M059J (cell line): ENCODE results near the gene PSORS1C2. TPM values are rescaled to one million over a fixed set of nuclear protein-coding genes. Genes with fewer than 3 reads are reported as not detected.

Experiments used
- DNase-seq: peaks from one replicate; pipeline ENCODE4 v3.0.0-alpha.2; 2012; ENCODE audit warnings: low read depth
- total RNA-seq: library from RNA; depleted of rRNA; stranded (reverse); fragments of >200 nt; shearing (Covaris generic); gene quantifications from 2 replicates; pipeline ENCODE4 v1.2.3, GENCODE V29; 2014

PSORS1C2 gene
- total RNA-seq, 1 experiment from 2014 or later = not detected

DNA sequence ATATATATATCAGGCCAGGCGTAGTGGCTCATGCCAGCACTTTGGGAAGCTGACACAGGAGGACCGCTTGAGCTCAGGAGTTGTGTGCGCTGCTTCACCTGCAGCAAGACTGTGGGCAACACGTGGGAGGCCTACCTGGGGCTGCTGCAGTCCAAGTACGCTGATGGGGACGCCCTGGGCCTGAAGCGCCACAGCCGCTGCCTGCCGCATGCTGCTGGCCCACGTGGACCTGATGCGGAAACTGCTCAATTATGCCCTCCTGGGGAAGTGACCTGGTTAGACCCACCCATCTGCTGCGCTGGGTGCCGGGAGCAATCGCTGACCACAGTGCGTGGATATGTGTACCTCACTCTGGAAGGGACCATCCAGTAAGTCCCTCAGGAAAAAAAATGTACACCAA, 1.8 kb upstream of the PSORS1C2 start:
- DNase-seq = no peak

DNA sequence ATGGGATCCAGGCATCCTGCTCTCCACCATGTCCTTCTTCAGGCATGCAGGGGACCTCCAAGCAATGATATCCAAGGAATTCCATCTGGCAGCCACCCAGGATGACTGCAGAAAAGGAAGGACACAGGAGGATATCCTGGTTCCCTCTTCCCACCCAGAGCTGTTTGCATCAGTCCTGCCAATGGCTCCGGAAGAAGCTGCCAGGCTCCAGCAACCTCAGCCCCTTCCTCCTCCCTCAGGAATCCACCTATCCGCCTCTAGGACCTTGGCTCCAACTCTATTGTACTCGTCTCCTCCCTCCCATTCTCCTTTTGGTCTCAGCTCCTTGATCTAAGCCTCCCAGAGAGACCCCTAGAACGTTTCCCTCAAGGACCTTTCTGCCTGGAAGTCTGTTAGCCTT, 733 bp upstream of the PSORS1C2 start:
- peak; percentile 53 for DNase-seq

DNA sequence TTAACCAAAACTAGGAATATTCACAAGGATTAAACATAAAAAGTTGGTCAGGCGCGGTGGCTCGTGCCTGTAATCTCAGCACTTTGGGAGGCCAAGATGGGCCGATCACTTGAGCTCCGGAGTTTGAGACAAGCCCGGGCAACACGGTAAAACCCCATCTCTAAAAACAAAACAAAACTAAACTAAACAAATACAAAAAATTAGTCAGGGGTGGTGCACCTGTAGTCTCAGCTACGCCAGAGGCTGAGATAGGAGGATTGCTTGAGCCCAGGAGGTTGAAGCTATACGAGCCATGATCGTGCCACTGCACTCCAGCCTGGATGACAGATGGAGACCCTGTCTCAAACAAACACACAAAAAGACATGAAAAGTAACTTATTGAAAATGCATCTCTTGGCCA, 3.2 kb downstream of the PSORS1C2 start:
- DNase-seq = no peak

DNA sequence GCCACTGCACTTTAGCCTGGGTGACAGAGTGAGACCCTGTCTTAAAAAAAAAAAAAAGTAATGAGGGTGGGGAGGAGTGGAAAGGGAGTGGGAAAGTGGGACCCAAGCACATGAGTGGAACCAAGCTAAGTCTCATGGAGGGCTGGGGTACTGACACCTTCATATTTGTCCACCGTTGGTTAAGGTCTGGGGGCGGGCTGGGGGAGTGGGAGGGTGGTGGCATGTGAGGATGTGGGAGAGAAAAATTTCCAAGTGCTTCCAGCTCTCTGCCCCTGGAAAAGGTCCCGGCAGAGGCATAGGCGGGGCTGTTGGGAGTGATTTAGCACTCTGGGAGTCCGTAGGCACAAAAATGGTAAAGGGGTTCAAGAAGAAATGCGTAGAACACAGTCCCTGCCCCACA, 6.1 kb downstream of the PSORS1C2 start:
- no peak for DNase-seq

DNA sequence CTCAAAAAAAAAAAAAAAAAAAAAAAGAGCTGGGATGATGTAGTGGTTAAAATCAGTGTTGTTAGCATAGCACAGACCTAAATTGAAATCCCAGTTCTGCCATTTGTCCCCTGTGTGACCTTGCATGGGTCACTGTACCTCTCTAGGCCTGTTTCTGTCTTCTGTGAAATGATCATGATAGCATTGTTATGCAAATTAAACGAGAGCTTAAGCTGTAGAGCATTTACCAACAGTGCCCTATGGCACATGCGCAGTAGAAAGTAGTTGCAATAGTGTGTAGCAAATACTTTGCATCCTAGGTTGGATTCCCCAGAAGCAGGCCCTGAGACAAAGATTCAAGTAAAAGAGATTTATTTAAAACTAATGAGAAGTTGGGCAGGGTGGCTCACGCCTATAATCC, 7.3 kb downstream of the PSORS1C2 start:
- no peak for DNase-seq

DNA sequence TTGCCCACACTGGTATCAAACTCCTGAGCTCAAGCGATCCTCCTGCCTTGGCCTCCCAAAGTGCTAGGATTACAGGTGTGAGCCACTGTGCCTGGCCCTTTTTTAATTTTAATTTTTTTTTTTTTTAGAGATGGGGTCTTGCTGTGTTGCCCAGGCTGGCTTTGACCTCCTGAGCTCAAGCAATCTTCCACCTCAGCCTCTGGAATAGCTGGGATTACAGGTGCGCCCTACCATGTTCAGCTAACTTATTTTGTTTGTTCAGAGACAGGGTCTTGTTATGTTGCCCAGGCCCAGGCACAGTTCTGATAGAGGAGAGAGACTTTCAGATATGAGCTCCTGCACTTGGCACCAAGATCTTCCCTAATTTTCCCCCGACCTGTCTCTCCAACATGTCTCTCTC, 8.1 kb downstream of the PSORS1C2 start:
- no peak for DNase-seq

DNA sequence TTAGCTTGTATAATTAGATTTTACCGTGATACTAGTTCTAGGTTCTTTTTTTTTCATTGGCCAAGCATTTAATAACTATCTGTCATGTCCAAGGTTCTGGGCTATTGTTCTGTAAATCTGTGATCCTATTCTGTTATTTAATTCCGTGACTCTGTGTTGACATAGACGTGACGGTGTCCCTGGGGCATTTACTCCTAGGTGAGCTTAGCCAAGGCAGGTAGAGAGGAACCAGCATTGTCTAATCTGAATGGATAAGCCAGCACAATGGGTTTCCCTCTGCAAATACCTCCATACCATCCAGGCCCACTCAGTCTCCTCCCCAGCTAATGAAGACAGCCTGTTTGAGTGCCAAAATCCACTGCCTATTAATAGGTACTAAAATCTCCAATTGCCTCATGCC, 9.7 kb downstream of the PSORS1C2 start:
- DNase-seq = no peak

DNA sequence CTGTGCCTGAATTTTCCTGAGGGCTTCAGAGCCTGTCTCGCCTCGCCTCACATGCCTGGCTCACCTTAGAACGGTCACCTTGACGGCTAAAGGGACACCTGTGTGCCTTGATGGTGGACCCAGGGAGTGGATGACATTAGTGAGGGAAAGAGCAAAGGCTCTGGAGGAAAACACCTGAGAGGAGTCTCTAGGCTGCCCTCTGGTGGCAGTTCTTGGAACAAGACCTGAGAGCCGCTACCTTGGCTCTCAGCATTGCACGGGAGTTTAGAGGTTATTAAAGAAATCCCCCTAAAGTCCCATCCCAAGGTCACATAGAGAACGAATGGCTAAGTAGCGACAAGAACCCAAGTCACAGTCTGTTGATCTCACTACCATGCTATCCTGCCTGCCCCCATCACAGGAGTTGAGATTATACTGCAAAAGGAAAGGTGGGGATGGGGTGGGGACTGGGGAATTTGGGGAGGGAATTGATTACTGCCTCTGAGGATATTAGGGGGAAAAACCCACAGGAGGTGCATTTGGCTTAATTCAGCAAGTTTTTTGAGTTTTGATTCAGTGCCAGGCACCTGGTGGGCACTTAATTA, 10.7 kb downstream of the PSORS1C2 start:
- peak; percentile 66 for DNase-seq

DNA sequence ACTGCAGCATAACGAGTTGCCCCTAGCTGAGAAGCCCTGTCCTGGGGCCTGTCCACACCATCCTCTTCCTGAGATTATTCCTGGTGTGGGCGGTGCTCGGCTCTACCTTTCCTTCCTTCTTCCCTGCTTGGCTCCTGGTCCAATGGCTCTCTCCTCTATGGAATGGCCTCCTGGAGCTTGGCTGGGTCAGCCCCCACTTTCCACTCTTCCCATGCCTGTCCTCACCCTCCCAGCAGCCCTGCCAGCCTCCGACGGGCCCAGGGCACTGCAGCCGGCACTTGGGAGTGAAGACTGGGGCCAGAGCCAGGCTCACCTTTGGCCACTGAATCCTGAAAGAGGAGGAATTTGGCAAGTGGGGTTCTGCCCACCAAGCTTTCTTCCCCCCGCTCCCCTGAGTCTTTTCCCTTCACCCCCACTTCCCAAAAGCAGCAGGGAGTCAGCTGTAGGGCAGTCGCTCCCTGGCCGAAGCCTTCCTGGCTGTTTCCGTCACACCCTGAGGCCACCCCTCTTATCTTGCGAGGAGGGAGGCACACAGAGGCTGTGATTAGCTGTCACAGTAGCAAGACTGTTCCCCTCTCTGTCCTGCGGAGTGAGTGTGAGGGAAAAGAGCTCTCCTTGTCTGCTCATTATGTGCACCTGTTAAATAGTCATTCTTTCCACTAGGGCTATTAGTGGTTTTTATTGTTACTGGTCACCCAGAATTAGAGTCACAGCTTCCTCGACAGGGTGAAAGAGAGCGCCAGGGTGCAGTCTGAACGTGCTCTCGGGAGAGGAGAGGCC, 12.3 kb downstream of the PSORS1C2 start:
- DNase-seq = no peak

DNA sequence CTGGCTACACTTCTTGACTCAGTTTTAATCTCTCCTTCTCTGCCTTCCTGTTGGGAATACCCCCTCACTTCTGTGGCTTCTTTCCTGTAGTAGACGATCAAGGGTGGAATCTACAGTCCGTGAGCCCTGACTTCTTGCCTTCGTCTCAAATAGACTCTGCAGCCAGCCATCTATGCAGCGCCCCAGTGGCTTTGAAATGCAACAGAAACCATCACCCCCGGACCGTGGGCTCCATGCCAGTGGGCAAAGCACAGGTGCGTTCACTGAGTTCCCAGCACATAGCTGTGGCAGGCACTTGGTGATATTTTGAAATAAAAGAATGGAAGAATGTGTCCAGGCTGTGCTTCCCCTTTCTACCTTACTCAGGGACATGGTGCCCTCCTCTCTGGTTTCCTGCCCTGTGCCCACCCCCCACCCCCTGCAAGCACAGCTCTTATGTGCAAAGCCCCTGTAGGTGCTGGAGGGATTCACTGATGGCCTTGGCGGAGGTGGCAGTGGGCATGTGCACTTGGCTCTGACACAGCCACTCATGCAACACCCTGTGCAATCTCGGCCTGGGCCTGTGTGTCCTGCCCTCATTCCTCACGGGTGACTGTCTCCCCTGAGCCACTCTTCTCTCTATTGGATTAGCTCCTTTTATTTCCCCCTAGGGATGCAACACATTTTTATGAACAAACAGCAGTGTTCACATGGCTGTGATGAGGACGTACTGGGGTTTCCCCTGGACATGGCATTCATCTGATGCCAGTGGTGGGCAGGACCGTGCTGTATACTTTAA, 13.1 kb downstream of the PSORS1C2 start:
- peak; percentile 71 for DNase-seq

DNA sequence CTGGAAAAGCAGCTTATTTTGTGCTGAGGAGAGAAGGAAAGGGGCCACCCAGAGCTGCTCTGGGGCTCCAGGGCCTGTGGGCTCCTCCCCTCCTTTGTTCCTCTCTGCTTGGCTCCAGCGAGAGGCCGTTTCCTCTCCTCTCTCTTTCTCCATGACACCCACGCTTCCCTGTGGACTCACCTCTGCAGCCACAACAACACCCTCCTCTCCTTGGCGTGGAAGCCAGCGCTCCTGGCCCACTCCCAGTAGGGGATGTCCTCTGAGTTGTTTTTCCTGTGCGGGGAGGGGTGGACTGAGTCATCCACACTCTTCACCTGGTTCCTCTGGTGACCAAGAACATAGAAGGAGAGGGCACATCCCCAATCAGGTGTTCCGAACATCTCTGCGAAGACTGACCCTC, 13.7 kb downstream of the PSORS1C2 start:
- peak; percentile 83 for DNase-seq

DNA sequence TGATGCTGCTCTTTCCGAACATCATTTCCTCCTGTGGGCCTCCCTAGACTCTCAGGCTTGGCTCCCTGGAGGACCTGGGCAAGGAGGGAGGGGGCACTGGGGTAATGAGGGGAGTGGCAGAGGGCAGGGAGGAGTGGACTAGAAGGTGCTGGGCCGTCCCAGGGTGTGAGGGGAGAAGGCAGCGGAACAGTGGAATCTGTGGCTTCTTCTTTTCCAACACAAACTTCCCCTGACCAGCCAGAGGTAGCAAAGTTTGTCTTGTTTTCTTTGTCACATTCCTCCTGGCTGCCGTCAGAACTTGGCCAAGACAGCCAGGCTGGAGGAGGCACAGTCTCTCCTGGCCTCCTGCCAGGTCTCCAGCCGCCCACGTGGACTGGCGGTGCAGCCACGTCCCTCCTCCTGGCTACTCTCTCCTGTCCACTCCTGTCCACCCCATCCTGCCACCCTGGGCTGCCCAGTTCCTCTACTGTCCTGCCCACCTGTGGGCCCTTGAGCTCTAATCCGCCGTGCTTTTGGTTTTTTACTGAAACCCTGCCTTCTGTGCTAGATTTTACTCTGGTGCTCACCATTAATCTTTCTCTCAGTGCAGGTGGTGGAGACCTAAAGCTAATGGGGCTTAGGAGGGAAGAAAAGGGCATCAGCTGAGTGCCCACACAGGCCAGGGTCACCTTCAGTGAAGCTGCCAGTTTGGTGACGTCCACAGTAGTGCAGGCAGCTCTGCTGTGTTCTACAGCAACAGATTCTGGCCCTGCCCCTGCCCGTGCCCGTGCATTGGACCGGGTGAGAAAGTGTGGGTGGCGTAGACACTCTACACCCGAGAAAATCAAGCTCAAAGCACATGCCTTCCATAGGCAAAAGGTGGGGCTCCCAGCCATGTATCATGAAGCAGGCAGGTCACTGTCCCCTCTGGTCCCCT, 15.8 kb downstream of the PSORS1C2 start:
- peak; percentile 93 for DNase-seq

DNA sequence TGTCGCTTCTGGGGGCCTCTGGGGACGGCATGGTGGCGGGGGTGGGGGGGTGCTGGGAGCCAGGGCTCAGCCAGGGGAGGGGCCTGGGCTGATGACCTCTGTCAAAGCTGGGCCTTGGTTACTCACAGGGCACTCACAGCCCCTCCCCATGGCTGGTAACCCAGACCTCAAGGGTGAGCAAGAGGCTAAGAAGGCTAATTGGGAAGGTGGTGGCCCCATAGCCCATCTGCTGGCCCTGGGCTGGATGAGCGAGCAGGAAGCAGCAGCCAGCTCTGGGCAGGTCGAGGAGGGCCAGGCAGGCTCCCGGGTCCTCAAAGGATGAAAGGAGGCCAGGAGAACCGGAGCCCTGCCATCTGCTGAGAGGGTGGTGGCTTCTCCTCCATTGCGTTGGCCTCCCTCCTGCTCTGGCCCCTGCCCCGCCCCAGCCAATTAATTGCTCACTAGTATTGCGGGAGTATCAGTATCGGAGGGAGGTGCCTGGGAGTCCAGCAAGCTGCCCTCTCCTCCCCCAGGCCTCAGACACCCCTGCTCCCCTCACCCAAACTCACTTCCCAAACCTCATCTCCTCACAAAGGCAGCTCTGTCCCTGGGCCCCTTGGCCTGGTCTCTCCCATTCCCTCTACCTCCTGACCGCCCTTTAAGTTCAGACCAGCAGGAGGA, 17.6 kb downstream of the PSORS1C2 start:
- DNase-seq = no peak

DNA sequence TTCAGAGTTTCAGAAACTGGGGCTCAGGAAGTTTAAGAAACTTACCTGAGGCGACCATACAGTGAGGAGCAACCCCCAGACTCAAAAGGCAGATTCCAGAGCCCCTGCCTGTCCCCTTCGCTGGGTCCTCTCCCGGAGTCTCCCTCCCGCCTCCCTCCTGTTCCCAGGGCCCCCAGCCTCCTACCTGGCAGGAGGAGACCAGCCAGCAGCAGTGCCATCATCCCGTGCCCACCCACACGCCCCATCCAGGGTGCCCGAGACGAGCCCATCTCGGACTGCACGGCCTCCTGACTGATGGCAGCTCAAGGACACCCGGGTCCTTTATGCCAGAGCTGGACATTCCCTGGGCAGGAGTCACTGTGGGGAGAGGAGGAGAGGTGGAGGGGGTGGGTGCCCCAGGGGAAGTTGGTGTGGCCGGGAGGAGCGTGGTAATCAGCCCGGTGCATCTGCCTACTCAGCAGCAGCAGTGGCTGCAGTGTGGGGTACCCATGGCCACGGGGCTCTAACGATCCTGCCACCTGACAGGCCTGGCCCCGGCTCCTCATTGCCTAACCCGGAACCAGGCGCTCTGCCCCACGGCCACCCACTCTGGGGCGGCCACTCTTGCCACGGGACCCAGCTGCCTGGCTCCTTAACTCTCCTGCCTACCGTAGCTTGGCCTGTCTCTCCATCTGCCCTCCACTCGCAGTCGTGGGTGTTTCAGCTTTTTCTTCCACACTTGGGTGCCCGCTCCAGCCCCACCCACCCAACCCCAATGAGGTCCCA, 18.5 kb downstream of the PSORS1C2 start, which contains the start of gene CDSN:
TSS of gene CDSN (minus strand) at position 296 of the 765 bp plus-strand sequence. CDS start at position 269, 27 bp downstream.
- no peak for DNase-seq

DNA sequence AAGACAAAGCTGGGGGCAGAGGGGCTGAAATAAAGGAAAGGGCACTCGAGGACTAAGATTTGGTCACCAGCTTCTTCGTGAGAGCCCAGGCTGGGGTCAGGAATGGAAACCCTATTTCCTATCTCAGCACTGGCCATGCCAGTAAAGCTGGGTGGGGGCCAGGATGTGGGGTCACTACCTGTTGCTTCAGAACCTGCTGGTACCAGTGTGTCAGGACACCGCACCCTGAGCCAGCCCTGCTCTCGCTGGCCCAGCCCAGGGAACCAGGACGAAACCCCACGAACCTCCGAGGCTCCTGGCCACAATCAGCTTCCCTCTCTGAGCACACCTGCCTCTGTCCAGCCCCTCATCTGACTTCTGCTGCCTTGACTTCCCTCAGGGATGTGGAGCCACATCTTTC, 20.7 kb downstream of the PSORS1C2 start:
- DNase-seq = no peak

DNA sequence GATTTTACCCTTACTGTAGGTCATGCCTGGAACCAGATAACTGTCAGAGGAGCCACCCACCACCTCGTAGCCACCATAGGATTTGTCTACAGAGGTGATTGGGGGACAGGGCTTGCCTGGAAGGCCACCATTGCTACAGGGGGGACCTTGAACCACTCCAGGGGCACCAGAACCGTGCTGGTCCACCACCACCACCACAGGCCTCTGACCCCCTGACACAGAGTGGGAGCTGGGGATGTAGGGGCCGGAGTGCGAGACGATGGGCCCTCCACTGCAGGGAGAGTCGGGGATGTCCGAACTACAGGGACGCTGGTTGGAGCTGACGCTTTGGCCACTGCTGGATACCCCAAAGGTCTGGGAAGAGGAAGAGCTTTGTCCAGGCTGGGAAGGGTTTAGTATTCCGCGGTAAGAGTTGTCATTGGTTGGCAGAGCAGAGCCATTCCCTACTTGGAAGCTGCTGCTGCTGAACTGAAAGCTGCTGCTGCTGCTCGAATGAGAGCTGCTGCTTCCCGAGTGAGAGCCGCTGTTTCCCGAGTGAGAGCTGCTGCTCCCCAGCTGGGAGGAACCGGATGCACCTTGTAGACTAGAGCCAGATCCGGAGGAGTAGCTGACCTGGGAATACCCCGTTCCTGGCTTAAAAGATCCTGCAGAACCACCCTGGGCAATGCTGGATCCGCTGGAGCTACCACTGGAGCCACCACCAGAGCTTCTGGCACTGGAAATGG, 22.0 kb downstream of the PSORS1C2 start:
- no peak for DNase-seq

DNA sequence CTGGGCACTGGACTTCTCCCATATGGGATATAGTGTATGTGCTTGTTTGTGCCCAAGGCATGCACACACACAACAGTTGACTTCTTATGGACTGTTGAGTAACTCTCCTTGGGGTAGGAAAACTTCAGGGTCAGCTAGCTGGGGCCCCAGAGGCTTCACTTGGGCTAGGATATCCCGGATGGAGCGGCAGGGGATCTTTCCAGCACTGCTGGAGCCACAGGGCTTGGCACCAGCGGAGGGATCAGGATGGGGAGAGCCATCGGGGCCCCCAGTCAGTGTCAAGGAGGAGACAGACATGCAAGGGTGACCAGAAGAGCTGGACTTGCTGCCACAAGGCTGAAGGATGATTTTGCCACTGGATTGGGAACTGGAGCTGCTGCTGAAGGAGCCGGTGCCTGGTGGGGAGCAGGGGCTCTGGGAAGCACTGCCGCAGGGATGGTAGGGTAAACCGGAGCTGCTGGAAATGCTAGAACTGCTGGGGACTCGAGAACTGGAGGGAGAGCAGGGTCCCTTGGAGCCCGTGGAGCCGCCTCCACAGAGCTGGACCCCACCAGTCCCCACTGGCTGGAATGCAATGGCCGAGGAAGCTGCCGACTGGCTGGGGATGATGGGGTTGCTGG, 22.8 kb downstream of the PSORS1C2 start:
- no peak for DNase-seq

DNA sequence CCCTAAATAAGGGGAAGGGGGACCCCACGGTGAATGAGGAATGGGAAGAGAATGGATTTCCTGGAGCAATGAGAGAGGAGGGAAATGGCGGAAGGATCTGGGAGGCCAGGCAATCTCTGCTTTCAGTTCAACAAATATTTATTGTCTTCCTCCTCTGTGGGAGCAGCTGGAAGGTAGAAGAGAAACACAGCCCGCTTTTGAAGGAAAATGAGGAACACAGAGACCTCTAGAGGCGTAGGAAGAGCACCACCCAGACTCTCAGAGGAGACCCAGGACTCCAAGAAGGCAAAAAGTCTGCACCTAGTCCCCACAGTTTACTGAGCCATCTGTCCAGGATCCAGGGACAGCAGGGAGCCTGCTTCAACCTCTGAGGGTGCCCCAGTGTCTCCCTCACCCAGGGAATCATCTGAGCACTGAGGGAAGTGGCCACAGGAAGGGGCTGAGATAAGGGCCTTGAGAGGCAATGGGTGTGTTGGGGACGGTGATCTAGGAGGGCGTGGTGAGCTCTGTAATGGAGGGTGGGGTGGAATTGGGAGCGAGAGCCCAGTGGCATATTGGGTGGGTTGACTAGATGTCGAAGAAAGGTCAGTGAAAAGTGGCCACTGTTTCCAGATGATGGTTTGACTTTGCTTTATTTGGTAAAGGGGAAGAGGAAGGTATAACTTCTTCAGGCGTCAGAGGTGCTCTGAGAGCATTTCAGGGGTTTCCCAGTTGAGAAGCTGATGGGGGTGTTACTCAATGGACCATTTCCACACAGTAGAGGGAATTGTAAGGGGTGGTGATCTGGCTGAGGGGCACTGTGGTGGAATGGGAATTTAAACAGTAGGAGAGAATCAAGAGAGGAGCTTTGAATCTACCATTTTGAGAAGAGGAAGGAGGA, 23.7 kb downstream of the PSORS1C2 start:
- DNase-seq = peak; percentile 92
